HepG2 (cell line): ENCODE results near the gene HSD11B1. TPM values are rescaled to one million over a fixed set of nuclear protein-coding genes. Genes with fewer than 3 reads are reported as not detected.

ENCODE experiments used
- ATAC-seq: fragments of 200-7000 bp; cut with Tn5 transposase; 3 replicates; pipeline ENCODE4 v1.9.1; 2020; ENCODE audit warnings: mild to moderate bottlenecking, moderate library complexity
- BruUV-seq: library from RNA; stranded (reverse); fragments of 400-500 nt; replicated peaks from 2 replicates; lab custom pipeline; 2021; lab: Mats Ljungman, UMichigan
- CTCF ChIA-PET: fragments of 300-600 bp; formaldehyde crosslinking; extraction: SDS; loops from one replicate; lab custom pipeline; 2021; ENCODE audit warnings: low total read pairs, inconsistent platforms, low intra/inter-chr PET ratio; lab: Yijun Ruan, JAX
- POLR2A ChIA-PET: fragments of 350-600 bp; sonication (Branson Sonifier 250); formaldehyde crosslinking; loops from one replicate; lab custom pipeline; 2020; ENCODE audit warnings: antibody characterized with exemption, inconsistent platforms; lab: Yijun Ruan, JAX
- DNase-seq: peaks from one replicate; pipeline ENCODE4 v3.0.0-alpha.2; 2015; ENCODE audit warnings: low spot score
- FAIRE-seq: peaks from 3 replicates; lab custom pipeline; 2011; peaks lifted over from hg19 to GRCh38; lab: Jason Lieb, UNC
- H2AFZ ChIP-seq: one replicate; pipeline ENCODE4 v1.6.1; 2011; ENCODE audit warnings: low read length, inconsistent platforms
- H3K27ac ChIP-seq: fragments of 300-600 bp; 3 replicates; pipeline ENCODE4 v1.8.0; 2011; ENCODE audit warnings: mixed run types, mild to moderate bottlenecking, mixed read lengths, low read length, inconsistent platforms; ENCODE audit not compliant: insufficient read depth; ENCODE audit errors: extremely low read length
- H3K27me3 ChIP-seq, 2 experiments: fragments of 200-600 bp in 1 of 2; 2 replicates in 1 of 2; 3 replicates in 1 of 2; pipeline versions ENCODE4 v1.6.0 to v1.8.0; 2011; ENCODE audit warnings: low read length in 2 of 2, mild to moderate bottlenecking in 2 of 2, moderate library complexity in 2 of 2, inconsistent platforms in 1 of 2; ENCODE audit not compliant: insufficient read depth in 2 of 2, control insufficient read depth in 1 of 2
- H3K36me3 ChIP-seq, 2 experiments: fragments of 200-600 bp in 1 of 2; replicated peaks in 1 of 2; 2 replicates in 1 of 2; 3 replicates in 1 of 2; pipeline versions ENCODE4 v1.5.1 to v1.8.0; 2011; ENCODE audit warnings: low read length in 2 of 2, inconsistent platforms in 1 of 2; ENCODE audit not compliant: insufficient read depth in 2 of 2, control insufficient read depth in 1 of 2
- H3K4me1 ChIP-seq: 2 replicates; pipeline ENCODE4 v1.5.1; 2012; ENCODE audit warnings: low read length, inconsistent platforms; ENCODE audit not compliant: insufficient read depth
- H3K4me2 ChIP-seq: 2 replicates; pipeline ENCODE4 v1.6.0; 2011; ENCODE audit warnings: low read depth, low read length, inconsistent platforms
- H3K4me3 ChIP-seq, 3 experiments: fragments of 200-600 bp in 1 of 3; sonication (generic), shearing (Covaris generic) in 1 of 3; replicated peaks in 1 of 3; 2 replicates each; pipeline ENCODE4 v1.5.1; 2011 to 2016; ENCODE audit warnings: low read length in 3 of 3, inconsistent platforms in 2 of 3, low read depth in 2 of 3, mild to moderate bottlenecking in 2 of 3, control low read depth in 1 of 3, mixed read lengths in 1 of 3; ENCODE audit not compliant: insufficient read depth in 1 of 3
- H3K79me2 ChIP-seq: one replicate; pipeline ENCODE4 v1.6.1; 2011; ENCODE audit warnings: low read length, inconsistent platforms; ENCODE audit not compliant: insufficient read depth
- H3K9ac ChIP-seq: 2 replicates; pipeline ENCODE4 v1.6.0; 2011; ENCODE audit warnings: mild to moderate bottlenecking, low read depth, low read length, inconsistent platforms; ENCODE audit not compliant: insufficient read depth
- H3K9me3 ChIP-seq: 2 replicates; pipeline ENCODE4 v1.5.1; 2012; ENCODE audit warnings: mild to moderate bottlenecking, low read length
- H4K20me1 ChIP-seq: 2 replicates; pipeline ENCODE4 v1.6.0; 2011; ENCODE audit warnings: inconsistent platforms, mild to moderate bottlenecking, low read length, moderate library complexity; ENCODE audit not compliant: insufficient read depth
- ATRX ChIP-seq: sonication (generic); formaldehyde crosslinking; IDR thresholded peaks from 2 replicates; pipeline ENCODE4 v1.4.0; 2020; ENCODE audit warnings: missing genetic modification reagents, borderline replicate concordance
- BATF2 ChIP-seq: sonication (generic); formaldehyde crosslinking; IDR thresholded peaks from 2 replicates; pipeline ENCODE4 v1.8.0; 2022; ENCODE audit warnings: mild to moderate bottlenecking, missing genetic modification reagents, moderate library complexity
- ELF3 ChIP-seq: IDR thresholded peaks from 2 replicates; pipeline ENCODE4 v1.6.1; 2016; ENCODE audit warnings: missing genetic modification reagents, missing compliant biosample characterization
- GABPB1 ChIP-seq: IDR thresholded peaks from 2 replicates; pipeline ENCODE4 v1.6.1; 2016; ENCODE audit warnings: mild to moderate bottlenecking, missing genetic modification reagents, moderate library complexity, missing compliant biosample characterization
- JARID2 ChIP-seq: sonication (generic); formaldehyde crosslinking; IDR thresholded peaks from 2 replicates; pipeline ENCODE4 v1.8.1; 2023; ENCODE audit warnings: missing genetic modification reagents, inconsistent platforms; ENCODE audit not compliant: insufficient replicate concordance
- MBD4 ChIP-seq: IDR thresholded peaks from 2 replicates; pipeline ENCODE4 v1.6.1; 2012; ENCODE audit warnings: low read length, inconsistent platforms, borderline replicate concordance
- MBNL3 ChIP-seq: fragments of 250-450 bp; sonication (Bioruptor Pico); conservative IDR thresholded peaks from 2 replicates; pipeline ENCODE4 v1.8.0; 2022; ENCODE audit warnings: mild to moderate bottlenecking, inconsistent platforms
- ZNF282 ChIP-seq: fragments of 450-650 bp; IDR thresholded peaks from 2 replicates; pipeline ENCODE4 v1.6.1; 2018; ENCODE audit not compliant: partially characterized antibody
- ZNF329 ChIP-seq: sonication (generic); formaldehyde crosslinking; IDR thresholded peaks from 2 replicates; pipeline ENCODE4 v1.9.0; 2021; ENCODE audit warnings: low read depth, mild to moderate bottlenecking, missing genetic modification reagents
- ZNF350 ChIP-seq: sonication (generic); formaldehyde crosslinking; IDR thresholded peaks from 2 replicates; pipeline ENCODE4 v1.4.0; 2020; ENCODE audit warnings: mild to moderate bottlenecking, low read depth, missing genetic modification reagents, borderline replicate concordance
- ZNF564 ChIP-seq: sonication (generic); formaldehyde crosslinking; IDR thresholded peaks from 2 replicates; pipeline ENCODE4 v1.8.1; 2023; ENCODE audit warnings: mild to moderate bottlenecking, missing genetic modification reagents
- WGBS: methylation state at CpG from one replicate; pipeline ENCODE4 v1.1.6; 2017; ENCODE audit warnings: low lambda C conversion rate; 5-methylcytosine and 5-hydroxymethylcytosine counted together
- in situ Hi-C: cut with HindIII; loops from 2 replicates; pipeline ENCODE4 v1.10.0; 2017; ENCODE audit warnings: low pct_unique_long_range_greater_than_20kb; ENCODE audit not compliant: extremely low pct_ligation_motif_present
- intact Hi-C: fragments of 100-400 bp; cut with micrococcal nuclease; formaldehyde crosslinking; loops from one replicate; pipeline ENCODE4 v1.10.0; 2022; ENCODE audit not compliant: unreplicated experiment
- polyA plus RNA-seq, 8 experiments: library from polyadenylated mRNA; depleted of rRNA in 3 of 8; stranded (reverse) in 7 of 8; unstranded in 1 of 8; fragments of >200 nt; fragmentation: Illumina TruSeq in 4 of 8; extraction: Trizol in 4 of 8; gene quantifications; 2 replicates each; pipeline versions ENCODE4 v1.2.1 to v1.2.3, GENCODE V29; 2011 to 2016; ENCODE audit warnings: low read depth in 4 of 8, missing spikeins in 1 of 8, mixed read lengths in 1 of 8; ENCODE audit not compliant: insufficient read depth in 1 of 8
- total RNA-seq, 5 experiments: library from RNA; depleted of rRNA; stranded (reverse); fragments of >200 nt; fragmentation: Illumina TruSeq; extraction: Trizol; gene quantifications; 2 replicates each; pipeline ENCODE4 v1.2.3, GENCODE V29; 2016; ENCODE audit warnings: low read depth in 1 of 5
- TF ChIP-seq, protein P1 (sequence below): IDR thresholded peaks from 2 replicates; pipeline ENCODE4 v1.6.1; 2012; ENCODE audit warnings: low read length, improper control_type of control experiment

Gene HSD11B1
- total and polyA plus RNA-seq, 2 of the 13 experiments (the other 11 are each of a cell fraction or from before 2014, with no cell fraction given), result not detected

DNA sequence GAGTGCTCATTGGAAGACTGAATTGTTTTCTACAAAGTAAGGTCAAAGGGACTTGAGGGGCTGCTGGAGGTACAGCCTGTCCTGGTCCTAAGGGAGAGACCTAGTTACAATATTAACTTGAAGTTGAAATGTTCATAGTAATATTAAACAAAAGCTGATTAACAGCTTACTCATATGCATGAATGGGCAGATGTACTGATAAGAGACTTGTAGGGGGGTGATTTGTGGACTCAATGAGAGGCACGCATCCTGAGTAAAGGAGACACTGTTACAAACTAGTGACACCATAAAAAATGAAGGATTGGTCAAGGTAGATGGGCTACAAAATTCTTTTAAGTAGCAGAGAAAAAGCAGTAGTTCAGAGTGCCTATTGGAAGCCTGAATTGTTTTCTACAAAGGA, 2.7 kb downstream of the HSD11B1 start:
- no peak overlapping the region for H3K4me3 ChIP-seq
- no peak for ATAC-seq
- no peaks in the 10 kb centered on the region for H3K79me2 ChIP-seq
- no peaks in the 10 kb centered on the region for H3K9me3 ChIP-seq
- H3K36me3 ChIP-seq, result no peaks in the 10 kb centered on the region
- no peaks in the 10 kb centered on the region for H3K4me1 ChIP-seq
- BruUV-seq, result no TSS peak
- DNase-seq, result no peak
- in situ Hi-C loops (loop anchor here (25.0 kb wide), 1 partner anchor 595 kb away; no protein-coding TSS in a partner anchor), intact Hi-C loops (no loop called here)
- no peak overlapping the region for H3K27ac ChIP-seq
- no peaks in the 10 kb centered on the region for H4K20me1 ChIP-seq
- H3K27me3 ChIP-seq, result no peaks in the 10 kb centered on the region; a peak in 1 of 5 replicates
- H3K4me2 ChIP-seq, result no peak overlapping the region
- no peak overlapping the region for H3K9ac ChIP-seq
- H2AFZ ChIP-seq, result no peak overlapping the region
- FAIRE-seq, result no peak
- WGBS, result 12% methylated on average over 1 of the region's 1 CpG
- ChIA-PET CTCF (no interaction called here), POLR2A (no interaction called here)
- TF ChIP-seq, protein P1, sequence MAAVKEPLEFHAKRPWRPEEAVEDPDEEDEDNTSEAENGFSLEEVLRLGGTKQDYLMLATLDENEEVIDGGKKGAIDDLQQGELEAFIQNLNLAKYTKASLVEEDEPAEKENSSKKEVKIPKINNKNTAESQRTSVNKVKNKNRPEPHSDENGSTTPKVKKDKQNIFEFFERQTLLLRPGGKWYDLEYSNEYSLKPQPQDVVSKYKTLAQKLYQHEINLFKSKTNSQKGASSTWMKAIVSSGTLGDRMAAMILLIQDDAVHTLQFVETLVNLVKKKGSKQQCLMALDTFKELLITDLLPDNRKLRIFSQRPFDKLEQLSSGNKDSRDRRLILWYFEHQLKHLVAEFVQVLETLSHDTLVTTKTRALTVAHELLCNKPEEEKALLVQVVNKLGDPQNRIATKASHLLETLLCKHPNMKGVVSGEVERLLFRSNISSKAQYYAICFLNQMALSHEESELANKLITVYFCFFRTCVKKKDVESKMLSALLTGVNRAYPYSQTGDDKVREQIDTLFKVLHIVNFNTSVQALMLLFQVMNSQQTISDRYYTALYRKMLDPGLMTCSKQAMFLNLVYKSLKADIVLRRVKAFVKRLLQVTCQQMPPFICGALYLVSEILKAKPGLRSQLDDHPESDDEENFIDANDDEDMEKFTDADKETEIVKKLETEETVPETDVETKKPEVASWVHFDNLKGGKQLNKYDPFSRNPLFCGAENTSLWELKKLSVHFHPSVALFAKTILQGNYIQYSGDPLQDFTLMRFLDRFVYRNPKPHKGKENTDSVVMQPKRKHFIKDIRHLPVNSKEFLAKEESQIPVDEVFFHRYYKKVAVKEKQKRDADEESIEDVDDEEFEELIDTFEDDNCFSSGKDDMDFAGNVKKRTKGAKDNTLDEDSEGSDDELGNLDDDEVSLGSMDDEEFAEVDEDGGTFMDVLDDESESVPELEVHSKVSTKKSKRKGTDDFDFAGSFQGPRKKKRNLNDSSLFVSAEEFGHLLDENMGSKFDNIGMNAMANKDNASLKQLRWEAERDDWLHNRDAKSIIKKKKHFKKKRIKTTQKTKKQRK, result no peak
- TF ChIP-seq ATRX (CRISPR knock-in tag), result no peak
- no peak for TF ChIP-seq MBD4

- no peaks in the 10 kb centered on the region for H3K79me2 ChIP-seq
- CTCF ChIA-PET, result no interaction called here
- H3K9ac ChIP-seq, result no peak overlapping the region
- DNase-seq, result no peak
- H3K9me3 ChIP-seq, result no peaks in the 10 kb centered on the region
- no peaks in the 10 kb centered on the region for H4K20me1 ChIP-seq
- no peak for FAIRE-seq
- no peak overlapping the region for H3K4me2 ChIP-seq
- POLR2A ChIA-PET, result no interaction called here
- H3K27ac ChIP-seq, result no peak overlapping the region
- BruUV-seq, result no TSS peak
- 13% methylated on average over 4 of the region's 4 CpGs for WGBS
- no peak for ATAC-seq
- in situ Hi-C loops (loop anchor here (25.0 kb wide), 1 partner anchor 596 kb away; no protein-coding TSS in a partner anchor), intact Hi-C loops (no loop called here)
- H3K4me1 ChIP-seq, result no peaks in the 10 kb centered on the region
- no peak overlapping the region for H2AFZ ChIP-seq
- H3K36me3 ChIP-seq, result no peaks in the 10 kb centered on the region
- no peaks in the 10 kb centered on the region; a peak in 1 of 5 replicates for H3K27me3 ChIP-seq
- H3K4me3 ChIP-seq, result no peak overlapping the region
- TF ChIP-seq JARID2 (CRISPR knock-in tag) (no peak), GABPB1 (CRISPR knock-in tag) (no peak), ELF3 (CRISPR knock-in tag) (no peak), ZNF329 (CRISPR knock-in tag) (no peak), BATF2 (CRISPR knock-in tag) (no peak), MBNL3 (CRISPR knock-in tag) (no peak), ZNF564 (no peak), ZNF282 (no peak), ZNF350 (CRISPR knock-in tag) (no peak)
These were observed 3.7 kb downstream of the HSD11B1 start for GRCh38 chr1:209708297-209708696.
